Nephron progenitor cell (in vitro differentiated cells): Measurements from ENCODE around the gene FAM110D.

Experiments used
- DNase-seq: peaks from one replicate; pipeline ENCODE4 v3.0.0; 2021
- H3K27ac Mint-ChIP-seq: 2 replicates; pipeline ENCODE4 v1.8.0; 2021; ENCODE audit warnings: mild to moderate bottlenecking, moderate library complexity, mixed read lengths
- H3K27me3 Mint-ChIP-seq: 2 replicates; pipeline ENCODE4 v1.8.0; 2021; ENCODE audit warnings: mild to moderate bottlenecking, low read depth, mixed read lengths; ENCODE audit not compliant: poor library complexity
- H3K36me3 Mint-ChIP-seq: 2 replicates; pipeline ENCODE4 v1.8.0; 2021; ENCODE audit warnings: low read depth, mixed read lengths
- H3K4me1 Mint-ChIP-seq: 2 replicates; pipeline ENCODE4 v1.8.0; 2021; ENCODE audit warnings: mixed read lengths
- H3K4me3 Mint-ChIP-seq: 2 replicates; pipeline ENCODE4 v1.8.0; 2021; ENCODE audit warnings: mild to moderate bottlenecking, moderate library complexity, mixed read lengths
- H3K9me3 Mint-ChIP-seq: 2 replicates; pipeline ENCODE4 v1.8.0; 2021; ENCODE audit warnings: mild to moderate bottlenecking, moderate library complexity, mixed read lengths
- TF ChIP-seq, protein P1 (sequence below): fragments of 200-600 bp; sonication (generic); IDR thresholded peaks from 2 replicates; pipeline ENCODE4 v1.5.0; 2021; ENCODE audit warnings: antibody characterized with exemption

Gene FAM110D

DNA sequence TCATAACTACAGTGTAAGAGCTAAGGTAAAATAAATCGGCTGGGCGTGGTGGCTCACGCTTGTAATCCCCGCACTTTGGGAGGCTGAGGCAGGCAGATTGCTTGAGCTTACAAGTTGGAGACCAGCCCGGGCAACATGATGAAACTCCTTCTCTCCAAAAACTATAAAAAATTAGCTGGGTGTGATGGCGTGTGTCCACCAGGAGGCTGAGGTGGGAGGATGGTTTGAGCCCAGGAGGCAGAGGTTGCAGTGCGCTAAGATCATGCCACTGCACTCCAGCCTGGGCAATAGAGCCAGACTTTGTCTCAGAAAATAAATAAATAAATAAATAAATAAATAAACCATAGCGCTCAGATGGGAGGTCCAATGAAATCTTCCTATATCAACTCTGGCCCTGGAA, 16.7 kb upstream of the FAM110D start:
- DNase-seq = no peak
- Mint-ChIP-seq H3K9me3 (no peaks in the 10 kb centered on the region), H3K4me3 (no peak overlapping the region), H3K27me3 (peaks cover 20% of the 10 kb centered on the region), H3K27ac (no peak overlapping the region), H3K36me3 (no peaks in the 10 kb centered on the region), H3K4me1 (peaks cover 17% of the 10 kb centered on the region)
- TF ChIP-seq, protein P1, sequence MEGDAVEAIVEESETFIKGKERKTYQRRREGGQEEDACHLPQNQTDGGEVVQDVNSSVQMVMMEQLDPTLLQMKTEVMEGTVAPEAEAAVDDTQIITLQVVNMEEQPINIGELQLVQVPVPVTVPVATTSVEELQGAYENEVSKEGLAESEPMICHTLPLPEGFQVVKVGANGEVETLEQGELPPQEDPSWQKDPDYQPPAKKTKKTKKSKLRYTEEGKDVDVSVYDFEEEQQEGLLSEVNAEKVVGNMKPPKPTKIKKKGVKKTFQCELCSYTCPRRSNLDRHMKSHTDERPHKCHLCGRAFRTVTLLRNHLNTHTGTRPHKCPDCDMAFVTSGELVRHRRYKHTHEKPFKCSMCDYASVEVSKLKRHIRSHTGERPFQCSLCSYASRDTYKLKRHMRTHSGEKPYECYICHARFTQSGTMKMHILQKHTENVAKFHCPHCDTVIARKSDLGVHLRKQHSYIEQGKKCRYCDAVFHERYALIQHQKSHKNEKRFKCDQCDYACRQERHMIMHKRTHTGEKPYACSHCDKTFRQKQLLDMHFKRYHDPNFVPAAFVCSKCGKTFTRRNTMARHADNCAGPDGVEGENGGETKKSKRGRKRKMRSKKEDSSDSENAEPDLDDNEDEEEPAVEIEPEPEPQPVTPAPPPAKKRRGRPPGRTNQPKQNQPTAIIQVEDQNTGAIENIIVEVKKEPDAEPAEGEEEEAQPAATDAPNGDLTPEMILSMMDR = no peak

DNA sequence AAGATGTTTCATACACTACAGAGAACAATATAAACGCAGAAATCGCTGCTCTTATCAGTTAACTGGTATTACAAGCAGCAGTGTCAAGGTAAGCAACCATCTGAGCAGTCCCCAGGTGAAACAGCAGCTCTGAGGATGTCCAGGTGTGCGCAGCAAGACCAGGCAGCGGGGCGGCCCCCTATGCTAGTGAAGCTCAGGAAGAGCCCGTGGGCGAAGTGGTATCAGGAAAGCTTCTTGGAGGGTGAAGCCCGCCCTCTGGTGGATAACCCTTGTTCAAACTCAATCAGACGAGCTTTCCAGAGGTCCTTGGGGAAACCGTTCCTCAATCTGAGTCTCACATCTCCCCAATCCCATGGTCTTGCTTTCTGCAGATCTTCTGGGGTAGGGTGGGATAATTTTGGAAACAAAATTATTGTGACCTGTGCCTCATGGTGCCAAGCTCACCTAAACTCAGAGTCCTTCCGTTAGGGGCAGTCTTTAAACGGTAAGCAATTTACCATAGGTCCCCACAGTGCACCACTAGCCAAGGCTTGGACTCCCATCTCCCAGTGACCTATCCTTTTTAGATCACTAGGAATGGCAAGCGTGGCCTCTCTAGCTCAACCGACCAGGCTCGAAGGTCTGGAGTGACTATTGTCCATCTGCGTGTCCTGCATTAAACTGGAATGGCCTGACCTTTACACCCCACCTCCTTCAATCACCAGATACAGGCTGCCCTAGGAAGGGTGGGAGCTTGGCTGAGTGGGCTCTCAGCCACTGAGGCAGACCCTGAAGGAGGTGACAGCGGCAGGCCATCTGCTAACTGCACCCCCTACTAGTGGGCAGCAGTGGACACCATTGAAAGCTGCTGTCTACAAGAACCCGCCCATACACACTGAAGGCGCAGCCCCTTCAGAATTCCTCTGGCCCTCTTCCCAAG, 13.6 kb upstream of the FAM110D start:
- Mint-ChIP-seq H3K4me1 (peaks cover 11% of the 10 kb centered on the region), H3K4me3 (no peak overlapping the region), H3K27me3 (peaks cover 25% of the 10 kb centered on the region), H3K27ac (no peak overlapping the region), H3K9me3 (no peaks in the 10 kb centered on the region), H3K36me3 (no peaks in the 10 kb centered on the region)
- TF ChIP-seq, protein P1 = peak; percentile 75
- peak; percentile 80 for DNase-seq

DNA sequence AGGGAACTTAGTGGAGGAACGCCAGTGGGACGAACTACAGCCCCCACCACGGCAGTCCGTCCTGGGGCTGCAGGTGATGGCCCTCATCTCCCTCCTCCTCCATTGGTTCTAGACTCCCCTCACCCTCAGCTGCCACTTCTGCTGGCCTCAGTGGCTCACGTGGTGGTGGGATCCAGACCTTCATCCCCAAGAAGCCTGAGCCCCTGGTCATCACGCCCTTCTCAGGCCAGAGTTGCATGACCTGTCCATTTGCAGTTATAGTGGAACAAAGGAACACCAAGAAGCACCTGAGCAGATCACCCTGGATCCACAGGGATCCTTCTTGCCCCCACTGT, 13.0 kb upstream of the FAM110D start:
- H3K27ac Mint-ChIP-seq = no peak overlapping the region
- H3K4me3 Mint-ChIP-seq = no peak overlapping the region
- peaks cover 25% of the 10 kb centered on the region for H3K27me3 Mint-ChIP-seq
- TF ChIP-seq, protein P1 = no peak
- DNase-seq = no peak
- no peaks in the 10 kb centered on the region for H3K9me3 Mint-ChIP-seq
- H3K36me3 Mint-ChIP-seq = no peaks in the 10 kb centered on the region
- peaks cover 11% of the 10 kb centered on the region for H3K4me1 Mint-ChIP-seq

DNA sequence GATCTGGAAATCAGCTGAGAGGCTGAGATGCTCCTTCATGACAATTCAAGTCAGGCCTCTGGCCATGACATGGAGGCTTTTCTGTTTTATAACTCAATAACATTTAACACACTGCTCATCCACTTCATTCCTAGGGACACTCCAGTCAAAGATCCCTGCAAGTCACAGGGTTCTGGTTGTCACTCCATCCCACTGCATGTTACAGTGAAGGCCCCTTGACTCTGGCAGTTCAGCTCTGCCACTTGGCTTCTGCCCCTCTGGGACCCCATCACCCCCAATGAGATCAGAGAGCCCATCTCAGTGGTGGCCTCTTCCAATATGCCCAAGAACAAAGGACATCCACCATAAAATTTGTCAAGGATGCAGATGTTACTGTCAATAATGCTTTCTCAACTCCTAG, 10.0 kb upstream of the FAM110D start:
- Mint-ChIP-seq H3K4me1 (peaks cover 23% of the 10 kb centered on the region), H3K4me3 (no peak overlapping the region), H3K9me3 (no peaks in the 10 kb centered on the region), H3K27ac (no peak overlapping the region), H3K27me3 (peaks cover 16% of the 10 kb centered on the region), H3K36me3 (no peaks in the 10 kb centered on the region)
- no peak for DNase-seq
- TF ChIP-seq, protein P1 = no peak

DNA sequence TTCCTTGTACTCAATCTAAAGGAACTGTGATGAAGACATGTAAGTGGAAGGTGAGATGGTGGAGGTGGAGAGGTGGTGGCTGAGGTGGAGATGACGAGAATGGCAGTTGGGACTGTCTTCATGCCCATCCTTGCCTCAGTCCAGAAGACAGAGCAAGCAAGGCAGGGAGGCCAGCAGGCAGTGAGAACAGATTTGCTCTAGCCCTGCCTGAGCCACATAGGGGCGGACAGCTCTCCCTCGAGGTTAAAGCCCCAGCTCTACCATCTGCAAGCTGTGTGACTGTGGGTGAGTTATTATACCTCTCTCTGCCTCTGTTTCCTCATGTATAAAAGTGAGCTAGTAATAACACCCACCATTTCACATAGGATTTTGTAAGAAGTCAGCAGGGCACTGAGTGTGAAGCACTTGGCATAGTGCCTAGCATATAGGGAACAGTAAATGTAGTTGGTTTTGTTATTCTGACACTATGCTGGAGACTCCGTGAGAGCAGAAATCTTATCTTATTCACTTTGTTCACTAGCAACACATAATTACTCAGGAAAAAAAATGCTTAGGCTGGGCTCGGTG, 4.8 kb upstream of the FAM110D start:
- no peak for DNase-seq
- Mint-ChIP-seq H3K27me3 (peaks cover 9% of the 10 kb centered on the region), H3K27ac (no peak overlapping the region), H3K9me3 (no peaks in the 10 kb centered on the region), H3K4me3 (no peak overlapping the region), H3K36me3 (no peaks in the 10 kb centered on the region), H3K4me1 (peaks cover 58% of the 10 kb centered on the region)
- TF ChIP-seq, protein P1 = no peak
